ENCODE data around the gene FAM107B. TPM values are rescaled to one million over a fixed set of nuclear protein-coding genes. Genes with fewer than 3 reads are reported as not detected.

The FAM107B gene
- total RNA-seq, 1 experiment from 2014 or later, result 24.5 TPM

- no peaks in the 10 kb centered on the region for H3K4me1 ChIP-seq (ENCODE audit: insufficient read depth, low read length)
- Mint-ChIP-seq H3K36me3 (ENCODE audit: insufficient read depth in 1 of 3, low read depth in 3 of 3) (peaks cover 0 to 6% (median 3%) of the 10 kb centered on the region in 3 experiments; a peak in 1 of 7 replicates), H3K27ac (peak overlapping the region in 2 of 3 experiments; percentile 1 to 81; a peak in 3 of 7 replicates), H3K4me3 (no peak overlapping the region), H3K4me1 (peaks cover 15 to 16% of the 10 kb centered on the region in 2 experiments; a peak in 3 of 4 replicates), H3K27me3 (ENCODE audit: low read depth) (no peaks in the 10 kb centered on the region), H3K9me3 (no peaks in the 10 kb centered on the region)
- H3K79me1 ChIP-seq (ENCODE audit: insufficient read depth, low read depth, low read length, poor library complexity, severe bottlenecking), result no peaks in the 10 kb centered on the region
- H3K27ac ChIP-seq (ENCODE audit: insufficient read length, low read depth, low read length), result no peak overlapping the region
- no peak overlapping the region for H2BK15ac ChIP-seq (ENCODE audit: low read depth, low read length)
- no peak overlapping the region; the same call in 1 of the 2 replicates for H3K14ac ChIP-seq (ENCODE audit: insufficient read depth, low read length)
- no peak overlapping the region for H2BK12ac ChIP-seq (ENCODE audit: insufficient read length, low read depth, low read length)
- H4K5ac ChIP-seq (ENCODE audit: insufficient read length, low read depth, low read length), result no peak overlapping the region
- H4K8ac ChIP-seq (replicated peaks; ENCODE audit: insufficient read length, low read depth, low read length), result no peak overlapping the region
- H3K23ac ChIP-seq (ENCODE audit: insufficient read length, low read depth, low read length), result no peak overlapping the region
- no peak overlapping the region for H2BK5ac ChIP-seq (ENCODE audit: insufficient read length, low read length)
- H3K4ac ChIP-seq (ENCODE audit: low read depth, low read length), result no peak overlapping the region
- H2AK5ac ChIP-seq (ENCODE audit: insufficient read length, low read length), result no peak overlapping the region
- H3K9ac ChIP-seq (ENCODE audit: extremely low read depth, insufficient read length, low read length), result no peak overlapping the region
- no peak overlapping the region for H2AFZ ChIP-seq (ENCODE audit: low read length)
- H3K27me3 ChIP-seq (ENCODE audit: insufficient read depth, low read length), result no peaks in the 10 kb centered on the region
- no peak overlapping the region for H3K18ac ChIP-seq (ENCODE audit: insufficient read length, low read depth, low read length)
- no peaks in the 10 kb centered on the region for H3K23me2 ChIP-seq (ENCODE audit: insufficient read length, low read depth, low read length, poor library complexity, severe bottlenecking)
- H2BK120ac ChIP-seq (ENCODE audit: low read depth, low read length, poor library complexity, severe bottlenecking), result no peak overlapping the region
- no peak overlapping the region for H3K56ac ChIP-seq (ENCODE audit: insufficient read length, low read depth, low read length)
- WGBS (ENCODE audit: extremely low coverage, insufficient read length, low lambda C conversion rate), result no CpG with 5 or more reads among the region's 9 CpGs
- no peak overlapping the region for H2BK20ac ChIP-seq (ENCODE audit: low read depth, low read length, poor library complexity, severe bottlenecking)
- no peak for DNase-seq
- H3K79me2 ChIP-seq (ENCODE audit: insufficient read depth, low read length), result no peaks in the 10 kb centered on the region
- no peak overlapping the region for H3K4me2 ChIP-seq (ENCODE audit: insufficient read depth, insufficient read length, low read length)
- no peak overlapping the region for H3T11ph ChIP-seq (ENCODE audit: low read length)
- no peaks in the 10 kb centered on the region for H3K9me3 ChIP-seq (ENCODE audit: control insufficient read depth, low read depth, low read length)
- TF ChIP-seq CTCF (conservative IDR thresholded peaks at IDR 0.05), result no peak
- no peak overlapping the region for H4K91ac ChIP-seq (ENCODE audit: insufficient read length, low read depth, low read length)
- H4K20me1 ChIP-seq (ENCODE audit: control insufficient read depth, insufficient read depth, insufficient read length), result no peaks in the 10 kb centered on the region
Observed at GRCh38 chr10:14541379-14541778, 233.3 kb downstream of the FAM107B start.

All from H9 (cell line).